ENCODE results near the gene PRKCE.

The PRKCE gene

GRCh38 chr2:46181306-46181705 is 529.8 kb downstream of the PRKCE start:
- H3K4me3 ChIP-seq (ENCODE audit: low read depth in 1 of 2, low read length in 2 of 2): no peak overlapping the region
- peaks cover 8 to 10% of the 10 kb centered on the region in 2 donors for H3K4me1 ChIP-seq (ENCODE audit: control insufficient read depth in 1 of 2, insufficient read depth in 2 of 2, low read length in 2 of 2)
- no peaks in the 10 kb centered on the region for H3K9me3 ChIP-seq (ENCODE audit: control insufficient read depth in 1 of 2, low read length in 2 of 2)
- no peaks in the 10 kb centered on the region for H3K27me3 ChIP-seq (ENCODE audit: low read depth, low read length)
- H3K36me3 ChIP-seq (ENCODE audit: control insufficient read depth in 1 of 2, insufficient read depth in 2 of 2, low read length in 2 of 2): no peaks in the 10 kb centered on the region
- no peak overlapping the region for H3K27ac ChIP-seq (ENCODE audit: low read length)

GRCh38 chr2:46181789-46182530 is 530.5 kb downstream of the PRKCE start:
- Histone ChIP-seq H3K27ac (ENCODE audit: low read length) (no peak overlapping the region), H3K9me3 (ENCODE audit: control insufficient read depth in 1 of 2, low read length in 2 of 2) (no peaks in the 10 kb centered on the region), H3K36me3 (ENCODE audit: control insufficient read depth in 1 of 2, insufficient read depth in 2 of 2, low read length in 2 of 2) (no peaks in the 10 kb centered on the region), H3K4me1 (ENCODE audit: control insufficient read depth in 1 of 2, insufficient read depth in 2 of 2, low read length in 2 of 2) (peaks cover 9 to 17% of the 10 kb centered on the region in 2 donors), H3K27me3 (ENCODE audit: low read depth, low read length) (no peaks in the 10 kb centered on the region), H3K4me3 (ENCODE audit: low read depth in 1 of 2, low read length in 2 of 2) (no peak overlapping the region)

- Histone ChIP-seq H3K9me3 (ENCODE audit: control insufficient read depth in 1 of 2, low read length in 2 of 2) (no peaks in the 10 kb centered on the region), H3K27ac (ENCODE audit: low read length) (no peak overlapping the region), H3K4me1 (ENCODE audit: control insufficient read depth in 1 of 2, insufficient read depth in 2 of 2, low read length in 2 of 2) (peaks cover 20 to 32% of the 10 kb centered on the region in 2 donors), H3K36me3 (ENCODE audit: control insufficient read depth in 1 of 2, insufficient read depth in 2 of 2, low read length in 2 of 2) (no peaks in the 10 kb centered on the region), H3K4me3 (ENCODE audit: low read depth in 1 of 2, low read length in 2 of 2) (no peak overlapping the region), H3K27me3 (ENCODE audit: low read depth, low read length) (no peaks in the 10 kb centered on the region)
Observed at GRCh38 chr2:46183426-46183825, 532.0 kb downstream of the PRKCE start.

GRCh38 chr2:46184794-46185583 is 533.5 kb downstream of the PRKCE start:
- Histone ChIP-seq H3K27ac (ENCODE audit: low read length) (no peak overlapping the region), H3K4me1 (ENCODE audit: control insufficient read depth in 1 of 2, insufficient read depth in 2 of 2, low read length in 2 of 2) (peaks cover 13 to 23% of the 10 kb centered on the region in 2 donors), H3K9me3 (ENCODE audit: control insufficient read depth in 1 of 2, low read length in 2 of 2) (no peaks in the 10 kb centered on the region), H3K36me3 (ENCODE audit: control insufficient read depth in 1 of 2, insufficient read depth in 2 of 2, low read length in 2 of 2) (no peaks in the 10 kb centered on the region), H3K4me3 (ENCODE audit: low read depth in 1 of 2, low read length in 2 of 2) (no peak overlapping the region), H3K27me3 (ENCODE audit: low read depth, low read length) (no peaks in the 10 kb centered on the region)

GRCh38 chr2:46187112-46187618 is 535.7 kb downstream of the PRKCE start:
- no peaks in the 10 kb centered on the region for H3K9me3 ChIP-seq (ENCODE audit: control insufficient read depth in 1 of 2, low read length in 2 of 2)
- H3K27me3 ChIP-seq (ENCODE audit: low read depth, low read length): no peaks in the 10 kb centered on the region
- H3K4me3 ChIP-seq (ENCODE audit: low read depth in 1 of 2, low read length in 2 of 2): peak overlapping the region; percentile 45 to 54
- no peaks in the 10 kb centered on the region for H3K36me3 ChIP-seq (ENCODE audit: control insufficient read depth in 1 of 2, insufficient read depth in 2 of 2, low read length in 2 of 2)
- H3K4me1 ChIP-seq (ENCODE audit: control insufficient read depth in 1 of 2, insufficient read depth in 2 of 2, low read length in 2 of 2): peaks cover 13 to 23% of the 10 kb centered on the region in 2 donors
- peak overlapping the region; percentile 86 for H3K27ac ChIP-seq (ENCODE audit: low read length)

- H3K27ac ChIP-seq (ENCODE audit: low read length): no peak overlapping the region
- no peak overlapping the region for H3K4me3 ChIP-seq (ENCODE audit: low read depth in 1 of 2, low read length in 2 of 2)
- peaks cover 13 to 23% of the 10 kb centered on the region in 2 donors for H3K4me1 ChIP-seq (ENCODE audit: control insufficient read depth in 1 of 2, insufficient read depth in 2 of 2, low read length in 2 of 2)
- H3K36me3 ChIP-seq (ENCODE audit: control insufficient read depth in 1 of 2, insufficient read depth in 2 of 2, low read length in 2 of 2): no peaks in the 10 kb centered on the region
- H3K27me3 ChIP-seq (ENCODE audit: low read depth, low read length): no peaks in the 10 kb centered on the region
- H3K9me3 ChIP-seq (ENCODE audit: control insufficient read depth in 1 of 2, low read length in 2 of 2): no peaks in the 10 kb centered on the region
Observed at GRCh38 chr2:46188041-46188716, 536.7 kb downstream of the PRKCE start.

GRCh38 chr2:46193356-46193755 is 541.9 kb downstream of the PRKCE start:
- Histone ChIP-seq H3K4me1 (ENCODE audit: control insufficient read depth in 1 of 2, insufficient read depth in 2 of 2, low read length in 2 of 2) (peaks cover 0 to 2% of the 10 kb centered on the region in 2 donors), H3K27me3 (ENCODE audit: low read depth, low read length) (no peaks in the 10 kb centered on the region), H3K4me3 (ENCODE audit: low read depth in 1 of 2, low read length in 2 of 2) (no peak overlapping the region), H3K27ac (ENCODE audit: low read length) (no peak overlapping the region), H3K36me3 (ENCODE audit: control insufficient read depth in 1 of 2, insufficient read depth in 2 of 2, low read length in 2 of 2) (no peaks in the 10 kb centered on the region), H3K9me3 (ENCODE audit: control insufficient read depth in 1 of 2, low read length in 2 of 2) (no peaks in the 10 kb centered on the region)

GRCh38 chr2:46193855-46194254 is 542.4 kb downstream of the PRKCE start:
- no peaks in the 10 kb centered on the region for H3K36me3 ChIP-seq (ENCODE audit: control insufficient read depth in 1 of 2, insufficient read depth in 2 of 2, low read length in 2 of 2)
- H3K27ac ChIP-seq (ENCODE audit: low read length): no peak overlapping the region

GRCh38 chr2:46194856-46195255 is 543.4 kb downstream of the PRKCE start:
- Histone ChIP-seq H3K36me3 (ENCODE audit: control insufficient read depth in 1 of 2, insufficient read depth in 2 of 2, low read length in 2 of 2) (no peaks in the 10 kb centered on the region), H3K27ac (ENCODE audit: low read length) (no peak overlapping the region), H3K27me3 (ENCODE audit: low read depth, low read length) (no peaks in the 10 kb centered on the region), H3K4me1 (ENCODE audit: control insufficient read depth in 1 of 2, insufficient read depth in 2 of 2, low read length in 2 of 2) (no peaks in the 10 kb centered on the region), H3K9me3 (ENCODE audit: control insufficient read depth in 1 of 2, low read length in 2 of 2) (no peaks in the 10 kb centered on the region), H3K4me3 (ENCODE audit: low read depth in 1 of 2, low read length in 2 of 2) (no peak overlapping the region)

More at GRCh38 chr2:46193855-46194254, 542.4 kb downstream of the PRKCE start:
- H3K4me1 ChIP-seq (ENCODE audit: control insufficient read depth in 1 of 2, insufficient read depth in 2 of 2, low read length in 2 of 2): no peaks in the 10 kb centered on the region
- H3K9me3 ChIP-seq (ENCODE audit: control insufficient read depth in 1 of 2, low read length in 2 of 2): no peaks in the 10 kb centered on the region
- H3K27me3 ChIP-seq (ENCODE audit: low read depth, low read length): no peaks in the 10 kb centered on the region
- H3K4me3 ChIP-seq (ENCODE audit: low read depth in 1 of 2, low read length in 2 of 2): no peak overlapping the region

- no peaks in the 10 kb centered on the region for H3K27me3 ChIP-seq (ENCODE audit: low read depth, low read length)
- no peak overlapping the region for H3K27ac ChIP-seq (ENCODE audit: low read length)
- H3K9me3 ChIP-seq (ENCODE audit: control insufficient read depth in 1 of 2, low read length in 2 of 2): no peaks in the 10 kb centered on the region
- H3K36me3 ChIP-seq (ENCODE audit: control insufficient read depth in 1 of 2, insufficient read depth in 2 of 2, low read length in 2 of 2): no peaks in the 10 kb centered on the region
- H3K4me3 ChIP-seq (ENCODE audit: low read depth in 1 of 2, low read length in 2 of 2): no peak overlapping the region
- H3K4me1 ChIP-seq (ENCODE audit: control insufficient read depth in 1 of 2, insufficient read depth in 2 of 2, low read length in 2 of 2): no peaks in the 10 kb centered on the region
Observed at GRCh38 chr2:46195819-46196218, 544.3 kb downstream of the PRKCE start.

- Histone ChIP-seq H3K27ac (ENCODE audit: low read length) (no peak overlapping the region), H3K4me1 (ENCODE audit: control insufficient read depth in 1 of 2, insufficient read depth in 2 of 2, low read length in 2 of 2) (no peaks in the 10 kb centered on the region), H3K27me3 (ENCODE audit: low read depth, low read length) (no peaks in the 10 kb centered on the region), H3K36me3 (ENCODE audit: control insufficient read depth in 1 of 2, insufficient read depth in 2 of 2, low read length in 2 of 2) (no peaks in the 10 kb centered on the region), H3K4me3 (ENCODE audit: low read depth in 1 of 2, low read length in 2 of 2) (no peak overlapping the region), H3K9me3 (ENCODE audit: control insufficient read depth in 1 of 2, low read length in 2 of 2) (no peaks in the 10 kb centered on the region)
Observed at GRCh38 chr2:46196871-46197462, 545.5 kb downstream of the PRKCE start.
